Measurements from ENCODE around the gene C2orf92.

GRCh38 chr2:97742381-97742847 lies 72.9 kb downstream of the C2orf92 start:
- no peak for TF ChIP-seq CTCF (IDR thresholded peaks at IDR 0.05; ENCODE audit: low read length)
- TF ChIP-seq EZH2phosphoT487 (IDR thresholded peaks at IDR 0.05; ENCODE audit: low read length): no peak
- no peak for TF ChIP-seq EZH2 (optimal IDR thresholded peaks at IDR 0.05; ENCODE audit: low read depth, low read length)
